Kidney epithelial cell (primary cell): ENCODE measurements around the gene MIDN. TPM values are rescaled to one million over a fixed set of nuclear protein-coding genes. Genes with fewer than 3 reads are reported as not detected.

ENCODE experiments used
- DNase-seq: peaks from one replicate; pipeline ENCODE4 v3.0.0-alpha.2; 2010; ENCODE audit warnings: low read depth
- H3K27me3 ChIP-seq: 2 replicates; pipeline ENCODE4 v1.6.0; 2011; ENCODE audit warnings: low read length; ENCODE audit not compliant: control insufficient read depth, insufficient read depth
- H3K36me3 ChIP-seq: 2 replicates; pipeline ENCODE4 v1.5.1; 2011; ENCODE audit warnings: low read length; ENCODE audit not compliant: control insufficient read depth, insufficient read depth
- H3K4me3 ChIP-seq: 2 replicates; pipeline ENCODE4 v1.5.1; 2011; ENCODE audit warnings: low read depth, mild to moderate bottlenecking, control low read depth, low read length
- CTCF ChIP-seq: IDR thresholded peaks from 2 replicates; pipeline ENCODE4 v1.5.1; 2011; ENCODE audit warnings: mild to moderate bottlenecking, moderate library complexity, low read length, control low read depth, inconsistent platforms; ENCODE audit not compliant: insufficient read depth, poor library complexity, severe bottlenecking
- total RNA-seq: library from RNA; depleted of rRNA; stranded (reverse); fragments of >200 nt; gene quantifications from 2 replicates; pipeline ENCODE4 v1.2.3, GENCODE V29; 2015

The MIDN gene
- total RNA-seq, 1 donor from 2014 or later: 69.4 TPM

DNA sequence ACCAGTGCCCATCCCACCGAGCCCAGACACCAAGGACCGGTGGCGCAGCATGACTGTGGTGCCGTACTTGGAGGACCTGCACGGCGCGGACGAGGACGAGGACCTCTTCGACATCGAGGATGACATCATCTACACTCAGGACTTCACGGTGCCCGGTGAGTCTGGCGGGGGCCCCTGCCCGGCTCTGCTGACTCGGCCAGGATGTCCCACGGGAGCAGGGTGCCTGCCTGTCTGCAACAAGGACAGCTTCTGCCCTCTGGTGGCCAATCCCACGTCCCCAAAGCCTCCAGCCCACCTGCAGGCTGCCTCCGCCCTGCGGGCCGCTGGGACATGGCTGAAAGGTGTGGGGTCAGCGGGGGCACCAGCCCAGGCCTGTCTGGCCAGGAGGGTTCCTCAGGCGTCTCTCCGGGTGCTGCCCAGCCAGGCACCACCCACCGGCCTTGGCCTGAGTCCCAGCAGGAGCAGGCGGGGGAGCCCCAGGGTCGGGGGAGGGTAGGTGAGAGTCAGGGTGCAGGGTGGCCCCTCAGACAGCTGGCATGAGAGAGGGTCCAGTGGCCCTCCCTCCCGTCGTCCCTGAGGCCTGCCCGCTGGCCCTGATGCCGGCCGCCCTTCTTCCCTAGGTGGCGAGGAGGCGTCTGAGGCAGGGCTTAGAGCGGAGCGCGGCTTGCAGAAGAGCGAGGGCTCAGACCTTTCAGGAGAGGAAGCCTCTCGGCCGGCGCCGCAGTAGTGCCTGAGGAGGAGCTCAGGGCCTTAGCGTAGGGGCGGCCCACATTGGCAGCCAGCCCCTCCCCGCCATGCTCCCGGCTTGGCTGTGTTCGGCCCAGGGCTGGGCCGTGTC lies 25.1 kb upstream of the MIDN start:
- no peak for DNase-seq
- Histone ChIP-seq H3K27me3 (no peaks in the 10 kb centered on the region), H3K36me3 (no peaks in the 10 kb centered on the region), H3K4me3 (no peak overlapping the region)
- peak; percentile 62 for TF ChIP-seq CTCF

- Histone ChIP-seq H3K36me3 (no peaks in the 10 kb centered on the region), H3K27me3 (no peaks in the 10 kb centered on the region), H3K4me3 (no peak overlapping the region)
- DNase-seq: no peak
- no peak for TF ChIP-seq CTCF
Measured at GRCh38 chr19:1224047-1224825, 24.1 kb upstream of the MIDN start.

DNA sequence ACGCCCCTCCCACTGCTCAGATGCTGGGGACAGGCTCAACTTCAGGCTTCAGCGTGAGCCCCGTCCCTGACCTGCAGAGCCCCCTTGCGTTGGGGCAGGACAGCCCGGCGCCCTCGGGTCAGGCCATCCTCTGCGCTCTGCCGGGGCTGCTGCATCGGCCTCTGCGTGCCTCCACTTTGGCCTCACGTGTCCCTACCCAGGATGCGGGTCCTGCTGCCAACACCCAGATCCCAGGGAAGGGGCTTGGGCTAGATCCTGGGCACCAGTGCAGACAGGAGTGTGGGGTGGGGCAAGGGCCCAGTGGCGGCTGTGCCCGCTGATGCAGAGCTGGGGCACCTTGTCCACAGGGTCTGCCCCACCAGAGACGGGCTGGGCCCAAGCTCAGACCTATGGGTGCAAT lies 23.5 kb upstream of the MIDN start:
- no peak overlapping the region for H3K4me3 ChIP-seq
- no peak for TF ChIP-seq CTCF
- H3K27me3 ChIP-seq: no peaks in the 10 kb centered on the region
- DNase-seq: no peak
- no peaks in the 10 kb centered on the region for H3K36me3 ChIP-seq

DNA sequence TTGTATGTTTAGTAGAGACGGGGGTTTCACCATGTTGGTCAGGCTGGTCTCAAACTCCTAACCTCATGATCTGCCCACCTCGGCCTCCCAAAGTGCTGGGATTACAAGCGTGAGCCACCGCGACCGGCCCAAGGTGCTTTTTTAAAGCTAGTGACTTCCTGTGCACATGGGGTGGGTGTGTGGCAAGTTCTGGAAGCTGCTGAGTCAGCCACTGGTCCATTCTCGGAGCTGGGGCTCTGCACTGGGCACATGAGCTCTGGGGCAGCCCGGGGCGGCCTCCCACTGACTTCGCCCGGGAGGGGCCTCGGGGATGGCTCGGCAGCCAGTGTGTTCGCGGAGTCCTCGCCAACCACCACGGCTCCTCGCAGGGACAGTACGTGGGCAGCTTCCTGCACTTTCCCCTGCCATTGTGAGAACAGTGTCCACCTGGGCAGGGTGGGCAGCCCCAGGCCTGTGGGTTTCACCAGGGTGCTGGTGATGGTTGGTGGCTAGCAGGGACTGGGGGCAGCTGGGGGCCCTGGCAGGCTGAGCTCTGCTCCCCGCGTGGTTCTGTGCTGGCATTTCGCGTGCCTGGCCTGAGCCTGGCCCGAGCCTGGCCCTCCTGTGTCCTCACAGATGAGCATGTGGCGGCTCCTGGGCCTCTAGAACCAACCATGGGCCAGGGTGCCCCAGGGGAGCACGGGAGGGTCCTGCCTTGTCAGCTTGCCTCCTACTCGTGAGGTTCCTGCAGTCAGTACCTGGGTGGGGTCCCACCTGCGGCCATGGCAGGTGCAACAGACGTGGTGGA lies 22.8 kb upstream of the MIDN start:
- no peaks in the 10 kb centered on the region for H3K36me3 ChIP-seq
- no peak for TF ChIP-seq CTCF
- DNase-seq: no peak
- no peaks in the 10 kb centered on the region for H3K27me3 ChIP-seq
- no peak overlapping the region for H3K4me3 ChIP-seq

DNA sequence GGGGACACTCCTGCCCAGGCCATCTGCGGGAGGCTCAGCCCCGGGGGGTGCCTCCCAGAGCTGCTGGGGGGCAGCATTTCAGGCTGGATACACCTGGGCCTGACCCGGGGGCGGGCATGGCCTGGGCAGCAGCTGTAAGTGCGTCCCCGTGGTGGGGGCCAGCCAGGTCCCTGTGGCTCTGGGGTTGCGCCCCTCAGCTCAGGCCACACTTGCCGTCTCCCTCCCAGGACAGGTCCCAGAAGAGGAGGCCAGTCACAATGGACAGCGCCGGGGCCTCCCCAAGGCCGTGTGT lies 22.2 kb upstream of the MIDN start:
- no peak overlapping the region for H3K4me3 ChIP-seq
- no peaks in the 10 kb centered on the region for H3K36me3 ChIP-seq

More for the DNA sequence above, 22.2 kb upstream of the MIDN start:
- TF ChIP-seq CTCF: no peak
- DNase-seq: no peak
- H3K27me3 ChIP-seq: no peaks in the 10 kb centered on the region
